Caco-2 (cell line): ENCODE data around the gene PUS1. TPM values are rescaled to one million over a fixed set of nuclear protein-coding genes. Genes with fewer than 3 reads are reported as not detected.

Experiments used
- BruUV-seq: library from RNA; stranded (reverse); fragments of 400-500 nt; replicated peaks from 2 replicates; lab custom pipeline; 2021; lab: Mats Ljungman, UMichigan
- CTCF ChIA-PET: fragments of 300-600 bp; sonication (Branson Sonifier 250); formaldehyde crosslinking; loops from one replicate; lab custom pipeline; 2022; ENCODE audit warnings: antibody characterized with exemption; lab: Charles Lee
- POLR2A ChIA-PET: fragments of 300-600 bp; sonication (Branson Sonifier 250); formaldehyde crosslinking; loops from one replicate; lab custom pipeline; 2022; ENCODE audit warnings: antibody characterized with exemption; lab: Charles Lee
- DNase-seq, 2 experiments: peaks; one replicate each; pipeline versions ENCODE4 v3.0.0 to v3.0.0-alpha.2; 2020 to 2022
- H3K27me3 ChIP-seq: replicated peaks from 2 replicates; pipeline ENCODE4 v1.6.0; 2011; ENCODE audit warnings: low read length; ENCODE audit not compliant: control insufficient read depth, insufficient read depth
- H3K36me3 ChIP-seq: 2 replicates; pipeline ENCODE4 v1.5.1; 2011; ENCODE audit warnings: low read length; ENCODE audit not compliant: control insufficient read depth, insufficient read depth
- H3K4me1 ChIP-seq: fragments of 250-450 bp; sonication (Bioruptor Pico); 2 replicates; pipeline ENCODE4 v1.5.1; 2020; ENCODE audit warnings: mild to moderate bottlenecking
- H3K4me3 ChIP-seq: 2 replicates; pipeline ENCODE4 v1.5.1; 2011; ENCODE audit warnings: low read depth, mild to moderate bottlenecking, control low read depth, low read length
- H3K9me3 ChIP-seq: fragments of 250-450 bp; sonication (Bioruptor Pico); 2 replicates; pipeline ENCODE4 v1.5.1; 2020; ENCODE audit warnings: mild to moderate bottlenecking, moderate library complexity
- H3K27ac Mint-ChIP-seq: one replicate; pipeline ENCODE4 v1.8.0; 2022; ENCODE audit warnings: mixed read lengths; ENCODE audit not compliant: unreplicated experiment
- H3K27me3 Mint-ChIP-seq: one replicate; pipeline ENCODE4 v1.8.0; 2022; ENCODE audit warnings: mixed read lengths; ENCODE audit not compliant: insufficient read depth, unreplicated experiment
- H3K36me3 Mint-ChIP-seq: one replicate; pipeline ENCODE4 v1.8.0; 2022; ENCODE audit warnings: mild to moderate bottlenecking, mixed read lengths; ENCODE audit not compliant: insufficient read depth, unreplicated experiment
- H3K4me1 Mint-ChIP-seq: one replicate; pipeline ENCODE4 v1.8.0; 2022; ENCODE audit warnings: low read depth, mixed read lengths; ENCODE audit not compliant: unreplicated experiment
- H3K4me3 Mint-ChIP-seq: one replicate; pipeline ENCODE4 v1.8.0; 2022; ENCODE audit warnings: mild to moderate bottlenecking, moderate library complexity, mixed read lengths; ENCODE audit not compliant: unreplicated experiment
- H3K9me3 Mint-ChIP-seq: one replicate; pipeline ENCODE4 v1.8.0; 2022; ENCODE audit warnings: mixed read lengths; ENCODE audit not compliant: unreplicated experiment
- intact Hi-C: fragments of 100-400 bp; cut with micrococcal nuclease; formaldehyde crosslinking; loops from one replicate; pipeline ENCODE4 v1.10.0; 2022; ENCODE audit not compliant: unreplicated experiment
- total RNA-seq: library from RNA; stranded (reverse); gene quantifications from 2 replicates; pipeline ENCODE4 v1.2.3, GENCODE V29; 2022
- TF ChIP-seq, protein P1 (sequence below), 2 experiments: fragments of 200-600 bp in 1 of 2; IDR thresholded peaks; 1 replicate in 1 of 2; 2 replicates in 1 of 2; pipeline versions ENCODE4 v1.5.1 to v1.8.0; 2011 to 2022; ENCODE audit warnings: antibody characterized with exemption in 1 of 2, control low read depth in 1 of 2, inconsistent platforms in 1 of 2, low read depth in 1 of 2, low read length in 1 of 2, mild to moderate bottlenecking in 1 of 2, moderate library complexity in 1 of 2; ENCODE audit not compliant: insufficient read depth in 1 of 2, severe bottlenecking in 1 of 2, unreplicated experiment in 1 of 2

PUS1 gene
- total RNA-seq, 1 experiment from 2014 or later, result 71.9 TPM

DNA sequence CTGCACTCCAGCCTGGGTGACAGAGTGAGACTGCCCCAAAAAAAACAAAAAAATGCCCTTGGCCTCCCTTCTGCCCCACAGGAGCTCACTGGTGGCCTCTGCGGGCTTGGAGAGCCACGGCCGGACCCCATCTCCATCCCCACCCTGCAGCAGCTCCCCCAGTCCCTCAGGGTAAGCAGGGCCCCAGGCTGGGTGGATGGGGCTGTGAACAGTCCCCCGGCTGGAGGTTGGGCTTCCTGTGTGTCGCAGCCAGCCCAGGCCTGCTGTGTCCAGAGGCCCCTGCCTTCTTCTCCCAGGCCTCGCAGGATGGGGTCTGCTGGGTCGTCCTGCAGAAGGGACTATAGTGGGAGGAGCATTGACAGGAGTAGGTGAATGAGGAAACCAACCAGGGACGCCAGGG lies 15.4 kb upstream of the PUS1 start:
- Histone ChIP-seq H3K27me3 (no peaks in the 10 kb centered on the region), H3K9me3 (no peaks in the 10 kb centered on the region), H3K4me3 (no peak overlapping the region), H3K4me1 (no peaks in the 10 kb centered on the region), H3K36me3 (no peaks in the 10 kb centered on the region; the same call in 1 of the 2 replicates)
- no peak overlapping the region for H3K27ac Mint-ChIP-seq
- ChIA-PET CTCF (no interaction called here), POLR2A (no interaction called here)
- DNase-seq, result no peak
- H3K4me1 Mint-ChIP-seq, result no peaks in the 10 kb centered on the region
- no peak overlapping the region for H3K4me3 Mint-ChIP-seq
- BruUV-seq, result no TSS peak
- TF ChIP-seq, protein P1, sequence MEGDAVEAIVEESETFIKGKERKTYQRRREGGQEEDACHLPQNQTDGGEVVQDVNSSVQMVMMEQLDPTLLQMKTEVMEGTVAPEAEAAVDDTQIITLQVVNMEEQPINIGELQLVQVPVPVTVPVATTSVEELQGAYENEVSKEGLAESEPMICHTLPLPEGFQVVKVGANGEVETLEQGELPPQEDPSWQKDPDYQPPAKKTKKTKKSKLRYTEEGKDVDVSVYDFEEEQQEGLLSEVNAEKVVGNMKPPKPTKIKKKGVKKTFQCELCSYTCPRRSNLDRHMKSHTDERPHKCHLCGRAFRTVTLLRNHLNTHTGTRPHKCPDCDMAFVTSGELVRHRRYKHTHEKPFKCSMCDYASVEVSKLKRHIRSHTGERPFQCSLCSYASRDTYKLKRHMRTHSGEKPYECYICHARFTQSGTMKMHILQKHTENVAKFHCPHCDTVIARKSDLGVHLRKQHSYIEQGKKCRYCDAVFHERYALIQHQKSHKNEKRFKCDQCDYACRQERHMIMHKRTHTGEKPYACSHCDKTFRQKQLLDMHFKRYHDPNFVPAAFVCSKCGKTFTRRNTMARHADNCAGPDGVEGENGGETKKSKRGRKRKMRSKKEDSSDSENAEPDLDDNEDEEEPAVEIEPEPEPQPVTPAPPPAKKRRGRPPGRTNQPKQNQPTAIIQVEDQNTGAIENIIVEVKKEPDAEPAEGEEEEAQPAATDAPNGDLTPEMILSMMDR (IDR thresholded peaks at IDR 0.05; ENCODE audit: insufficient read depth in 1 of 2, low read depth in 1 of 2, low read length in 1 of 2, severe bottlenecking in 1 of 2, unreplicated experiment in 1 of 2), result no peak
- peaks cover 26% of the 10 kb centered on the region for H3K36me3 Mint-ChIP-seq
- no peaks in the 10 kb centered on the region for H3K27me3 Mint-ChIP-seq
- intact Hi-C loops, result no loop called here
- H3K9me3 Mint-ChIP-seq, result no peaks in the 10 kb centered on the region

DNA sequence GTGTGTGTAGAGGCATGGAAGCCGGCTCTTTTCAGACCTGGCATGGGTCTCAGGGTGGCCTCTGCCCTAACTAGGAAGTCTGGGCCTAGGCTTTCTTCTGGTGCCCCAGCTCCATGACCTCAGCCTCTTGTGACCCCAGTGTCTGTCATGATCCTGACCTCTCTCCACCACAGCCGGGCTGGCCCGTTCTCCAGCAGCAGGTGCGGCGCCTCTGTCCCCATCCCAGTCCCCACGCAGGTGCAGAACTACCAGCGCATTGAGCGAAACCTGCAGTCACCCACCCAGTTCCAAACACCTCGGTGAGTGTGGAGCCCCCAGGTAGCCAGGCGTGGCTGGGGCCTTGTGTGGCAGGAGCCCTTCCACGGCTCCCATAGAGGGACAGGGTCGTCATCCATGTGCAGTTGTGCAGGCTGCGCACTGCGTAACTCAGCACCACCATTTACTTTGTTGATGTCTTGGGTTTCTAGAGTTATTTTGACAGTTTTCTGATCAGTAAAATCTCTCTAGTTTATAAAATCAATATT lies 14.8 kb upstream of the PUS1 start:
- no peaks in the 10 kb centered on the region for H3K4me1 Mint-ChIP-seq
- ChIA-PET CTCF (no interaction called here), POLR2A (no interaction called here)
- BruUV-seq, result no TSS peak
- intact Hi-C loops, result no loop called here
- no peaks in the 10 kb centered on the region for H3K9me3 Mint-ChIP-seq
- Histone ChIP-seq H3K36me3 (no peaks in the 10 kb centered on the region; the same call in 1 of the 2 replicates), H3K9me3 (no peaks in the 10 kb centered on the region), H3K4me1 (no peaks in the 10 kb centered on the region), H3K27me3 (no peaks in the 10 kb centered on the region), H3K4me3 (no peak overlapping the region)
- TF ChIP-seq, protein P1 (IDR thresholded peaks at IDR 0.05; ENCODE audit: insufficient read depth in 1 of 2, low read depth in 1 of 2, low read length in 1 of 2, severe bottlenecking in 1 of 2, unreplicated experiment in 1 of 2), result no peak
- no peak for DNase-seq
- H3K4me3 Mint-ChIP-seq, result no peak overlapping the region
- peaks cover 21% of the 10 kb centered on the region for H3K36me3 Mint-ChIP-seq
- no peaks in the 10 kb centered on the region for H3K27me3 Mint-ChIP-seq
- no peak overlapping the region for H3K27ac Mint-ChIP-seq

DNA sequence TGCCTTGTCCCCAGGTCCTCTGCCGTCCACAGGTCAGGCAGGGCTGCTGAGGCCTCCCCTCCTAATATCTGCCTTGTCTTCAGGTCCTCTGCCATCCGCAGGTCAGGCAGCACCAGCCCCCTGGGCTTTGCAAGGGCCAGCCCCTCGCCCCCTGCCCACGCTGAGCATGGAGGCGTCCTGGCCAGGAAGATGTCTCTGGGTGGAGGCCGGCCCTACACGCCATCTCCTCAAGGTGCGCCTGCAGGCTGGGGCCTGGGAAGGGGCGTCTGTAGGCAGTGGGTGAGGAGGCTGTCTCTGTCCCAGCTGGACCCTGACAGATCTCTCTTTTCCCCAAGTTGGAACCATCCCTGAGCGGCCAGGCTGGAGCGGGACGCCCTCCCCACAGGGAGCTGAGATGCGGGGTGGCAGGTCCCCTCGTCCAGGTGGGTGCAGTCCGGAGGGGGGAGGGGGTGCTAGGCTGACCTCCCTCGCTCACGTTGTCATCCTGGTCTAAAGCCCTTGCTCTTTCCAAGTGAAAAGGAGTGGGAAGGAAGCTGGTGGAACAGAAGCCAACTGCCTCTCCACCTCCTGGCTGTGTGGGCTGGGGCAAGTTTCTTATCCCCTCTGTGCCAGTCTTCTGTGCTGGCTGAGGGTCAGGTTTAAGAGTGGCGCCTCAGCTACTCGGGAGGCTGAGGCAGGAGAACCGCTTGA lies 13.9 kb upstream of the PUS1 start:
- Mint-ChIP-seq H3K9me3 (no peaks in the 10 kb centered on the region), H3K27me3 (no peaks in the 10 kb centered on the region), H3K4me3 (no peak overlapping the region), H3K27ac (no peak overlapping the region), H3K4me1 (no peaks in the 10 kb centered on the region), H3K36me3 (peaks cover 21% of the 10 kb centered on the region)
- intact Hi-C loops, result no loop called here
- DNase-seq, result no peak
- ChIA-PET POLR2A (interaction anchor here (0.6 kb wide), 1 partner anchor 9 kb away, joined by 4 read pairs; no protein-coding TSS in a partner anchor), CTCF (no interaction called here)
- TF ChIP-seq, protein P1 (IDR thresholded peaks at IDR 0.05; ENCODE audit: insufficient read depth in 1 of 2, low read depth in 1 of 2, low read length in 1 of 2, severe bottlenecking in 1 of 2, unreplicated experiment in 1 of 2), result no peak
- Histone ChIP-seq H3K27me3 (no peaks in the 10 kb centered on the region), H3K9me3 (no peaks in the 10 kb centered on the region), H3K36me3 (no peaks in the 10 kb centered on the region; the same call in none of the 2 replicates), H3K4me1 (no peaks in the 10 kb centered on the region), H3K4me3 (no peak overlapping the region)
- no TSS peak for BruUV-seq
